GM23338 (cell line): ENCODE data around the gene RALGPS1.

Experiments
- CREB1 ChIP-seq: fragments of 250-450 bp; sonication (Bioruptor Pico); IDR thresholded peaks from 2 replicates; pipeline ENCODE4 v1.5.0; 2020; ENCODE audit warnings: low read depth, mild to moderate bottlenecking, moderate library complexity
- EZH2 ChIP-seq: fragments of 200-600 bp; sonication (generic); IDR thresholded peaks from one replicate; pipeline ENCODE4 v1.8.0; 2017; ENCODE audit warnings: antibody characterized with exemption, mild to moderate bottlenecking, low read depth; ENCODE audit not compliant: unreplicated experiment
- EZH2phosphoT487 ChIP-seq: fragments of 200-600 bp; sonication (generic); IDR thresholded peaks from one replicate; pipeline ENCODE4 v1.8.1; 2018; ENCODE audit warnings: antibody characterized with exemption; ENCODE audit not compliant: unreplicated experiment
- JUNB ChIP-seq: IDR thresholded peaks from one replicate; pipeline ENCODE4 v1.6.1; 2016; ENCODE audit warnings: antibody characterized with exemption; ENCODE audit not compliant: unreplicated experiment
- NANOG ChIP-seq: IDR thresholded peaks from 2 replicates; pipeline ENCODE4 v1.6.1; 2016; ENCODE audit warnings: antibody characterized with exemption, borderline replicate concordance
- POLR2AphosphoS5 ChIP-seq: IDR thresholded peaks from 2 replicates; pipeline ENCODE4 v1.6.1; 2016; ENCODE audit warnings: antibody characterized with exemption, low read depth
- ZNF114 ChIP-seq: fragments of 250-450 bp; sonication (Bioruptor Pico); IDR thresholded peaks from 2 replicates; pipeline ENCODE4 v1.5.0; 2020; ENCODE audit warnings: mild to moderate bottlenecking, moderate library complexity
- TF ChIP-seq, protein P1 (sequence below), 2 experiments: fragments of 200-600 bp in 1 of 2; sonication (generic) in 1 of 2; conservative IDR thresholded peaks; 2 replicates each; pipeline versions ENCODE4 v1.5.1 to v1.6.1; 2016 to 2017; ENCODE audit warnings: antibody characterized with exemption in 2 of 2, low read depth in 2 of 2, mild to moderate bottlenecking in 2 of 2, moderate library complexity in 1 of 2
- TF ChIP-seq, protein P2 (sequence below): IDR thresholded peaks from one replicate; pipeline ENCODE4 v1.6.1; 2018; ENCODE audit warnings: antibody characterized with exemption; ENCODE audit not compliant: unreplicated experiment

DNA sequence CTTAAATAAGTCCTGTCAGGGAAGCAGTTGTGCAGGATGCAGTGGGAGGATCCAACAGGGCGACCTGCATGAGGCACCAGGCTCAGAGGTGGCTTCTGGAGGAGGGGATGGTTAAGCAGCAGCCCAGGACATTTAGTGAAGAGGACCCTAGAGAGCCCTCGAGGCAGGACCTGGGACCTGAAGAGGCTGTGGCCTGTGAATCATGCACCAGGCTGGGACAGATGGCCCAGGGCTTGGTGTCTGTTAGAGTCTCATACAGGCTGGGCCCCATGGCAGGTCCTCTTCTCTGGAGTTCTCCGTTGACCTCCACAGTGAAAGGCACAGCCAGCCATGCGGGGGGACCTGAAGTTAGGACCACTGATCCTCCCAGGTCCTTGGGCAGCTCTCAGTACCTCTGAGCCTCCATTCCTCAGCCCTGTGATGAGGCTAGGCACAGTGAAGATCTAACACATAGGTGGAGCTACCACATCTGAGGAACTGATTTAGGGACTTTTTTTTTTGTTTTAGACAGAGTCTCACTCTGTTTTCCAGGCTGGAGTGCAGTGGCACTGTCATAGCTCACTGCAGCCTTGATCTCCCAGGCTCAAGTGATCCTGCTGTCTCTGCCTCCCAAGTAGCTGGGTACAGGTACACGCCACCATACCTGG, 289.2 kb downstream of the RALGPS1 start:
- TF ChIP-seq, protein P1, sequence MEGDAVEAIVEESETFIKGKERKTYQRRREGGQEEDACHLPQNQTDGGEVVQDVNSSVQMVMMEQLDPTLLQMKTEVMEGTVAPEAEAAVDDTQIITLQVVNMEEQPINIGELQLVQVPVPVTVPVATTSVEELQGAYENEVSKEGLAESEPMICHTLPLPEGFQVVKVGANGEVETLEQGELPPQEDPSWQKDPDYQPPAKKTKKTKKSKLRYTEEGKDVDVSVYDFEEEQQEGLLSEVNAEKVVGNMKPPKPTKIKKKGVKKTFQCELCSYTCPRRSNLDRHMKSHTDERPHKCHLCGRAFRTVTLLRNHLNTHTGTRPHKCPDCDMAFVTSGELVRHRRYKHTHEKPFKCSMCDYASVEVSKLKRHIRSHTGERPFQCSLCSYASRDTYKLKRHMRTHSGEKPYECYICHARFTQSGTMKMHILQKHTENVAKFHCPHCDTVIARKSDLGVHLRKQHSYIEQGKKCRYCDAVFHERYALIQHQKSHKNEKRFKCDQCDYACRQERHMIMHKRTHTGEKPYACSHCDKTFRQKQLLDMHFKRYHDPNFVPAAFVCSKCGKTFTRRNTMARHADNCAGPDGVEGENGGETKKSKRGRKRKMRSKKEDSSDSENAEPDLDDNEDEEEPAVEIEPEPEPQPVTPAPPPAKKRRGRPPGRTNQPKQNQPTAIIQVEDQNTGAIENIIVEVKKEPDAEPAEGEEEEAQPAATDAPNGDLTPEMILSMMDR (conservative IDR thresholded peaks at IDR 0.05; ENCODE audit: low read depth in 2 of 2), result no peak
- TF ChIP-seq EZH2 (no peak), EZH2phosphoT487 (no peak), POLR2AphosphoS5 (no peak), CREB1 (CRISPR knock-in tag) (no peak), ZNF114 (CRISPR knock-in tag) (no peak), NANOG (no peak), JUNB (no peak)
- TF ChIP-seq, protein P2, sequence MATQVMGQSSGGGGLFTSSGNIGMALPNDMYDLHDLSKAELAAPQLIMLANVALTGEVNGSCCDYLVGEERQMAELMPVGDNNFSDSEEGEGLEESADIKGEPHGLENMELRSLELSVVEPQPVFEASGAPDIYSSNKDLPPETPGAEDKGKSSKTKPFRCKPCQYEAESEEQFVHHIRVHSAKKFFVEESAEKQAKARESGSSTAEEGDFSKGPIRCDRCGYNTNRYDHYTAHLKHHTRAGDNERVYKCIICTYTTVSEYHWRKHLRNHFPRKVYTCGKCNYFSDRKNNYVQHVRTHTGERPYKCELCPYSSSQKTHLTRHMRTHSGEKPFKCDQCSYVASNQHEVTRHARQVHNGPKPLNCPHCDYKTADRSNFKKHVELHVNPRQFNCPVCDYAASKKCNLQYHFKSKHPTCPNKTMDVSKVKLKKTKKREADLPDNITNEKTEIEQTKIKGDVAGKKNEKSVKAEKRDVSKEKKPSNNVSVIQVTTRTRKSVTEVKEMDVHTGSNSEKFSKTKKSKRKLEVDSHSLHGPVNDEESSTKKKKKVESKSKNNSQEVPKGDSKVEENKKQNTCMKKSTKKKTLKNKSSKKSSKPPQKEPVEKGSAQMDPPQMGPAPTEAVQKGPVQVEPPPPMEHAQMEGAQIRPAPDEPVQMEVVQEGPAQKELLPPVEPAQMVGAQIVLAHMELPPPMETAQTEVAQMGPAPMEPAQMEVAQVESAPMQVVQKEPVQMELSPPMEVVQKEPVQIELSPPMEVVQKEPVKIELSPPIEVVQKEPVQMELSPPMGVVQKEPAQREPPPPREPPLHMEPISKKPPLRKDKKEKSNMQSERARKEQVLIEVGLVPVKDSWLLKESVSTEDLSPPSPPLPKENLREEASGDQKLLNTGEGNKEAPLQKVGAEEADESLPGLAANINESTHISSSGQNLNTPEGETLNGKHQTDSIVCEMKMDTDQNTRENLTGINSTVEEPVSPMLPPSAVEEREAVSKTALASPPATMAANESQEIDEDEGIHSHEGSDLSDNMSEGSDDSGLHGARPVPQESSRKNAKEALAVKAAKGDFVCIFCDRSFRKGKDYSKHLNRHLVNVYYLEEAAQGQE, result no peak
